NCI-H2171 treated with DMSO at 0.1 percent for 48 hours (cell line): Measurements from ENCODE around the gene ACSM6.
A peak's percentile ranks its signal among the peaks of the same experiment; 100 is the strongest.

Source experiments
- DNase-seq: peaks from one replicate; lab custom pipeline; 2025; lab: John Stamatoyannopoulos, UW

The ACSM6 gene

DNA sequence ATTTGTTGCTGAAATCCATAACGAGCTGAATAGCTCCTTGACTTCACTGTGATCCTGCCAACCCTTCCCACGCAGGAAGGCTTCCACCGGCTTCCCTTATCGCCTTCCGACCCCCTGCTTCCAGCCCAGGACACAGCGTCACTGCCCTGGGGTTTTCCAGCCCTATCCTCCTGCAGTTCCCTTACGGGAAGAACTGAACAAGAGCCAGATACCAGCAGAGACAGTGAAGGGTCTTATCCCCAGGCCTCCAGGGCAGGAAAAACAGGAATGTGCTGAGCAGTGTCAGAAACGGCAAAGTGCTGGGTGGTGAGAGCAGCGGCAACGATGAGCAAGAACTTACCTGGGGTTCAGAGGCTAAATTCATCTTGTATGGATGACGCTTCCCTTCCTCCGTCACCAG is 74.4 kb downstream of the ACSM6 start:
- DNase-seq, result no peak

DNA sequence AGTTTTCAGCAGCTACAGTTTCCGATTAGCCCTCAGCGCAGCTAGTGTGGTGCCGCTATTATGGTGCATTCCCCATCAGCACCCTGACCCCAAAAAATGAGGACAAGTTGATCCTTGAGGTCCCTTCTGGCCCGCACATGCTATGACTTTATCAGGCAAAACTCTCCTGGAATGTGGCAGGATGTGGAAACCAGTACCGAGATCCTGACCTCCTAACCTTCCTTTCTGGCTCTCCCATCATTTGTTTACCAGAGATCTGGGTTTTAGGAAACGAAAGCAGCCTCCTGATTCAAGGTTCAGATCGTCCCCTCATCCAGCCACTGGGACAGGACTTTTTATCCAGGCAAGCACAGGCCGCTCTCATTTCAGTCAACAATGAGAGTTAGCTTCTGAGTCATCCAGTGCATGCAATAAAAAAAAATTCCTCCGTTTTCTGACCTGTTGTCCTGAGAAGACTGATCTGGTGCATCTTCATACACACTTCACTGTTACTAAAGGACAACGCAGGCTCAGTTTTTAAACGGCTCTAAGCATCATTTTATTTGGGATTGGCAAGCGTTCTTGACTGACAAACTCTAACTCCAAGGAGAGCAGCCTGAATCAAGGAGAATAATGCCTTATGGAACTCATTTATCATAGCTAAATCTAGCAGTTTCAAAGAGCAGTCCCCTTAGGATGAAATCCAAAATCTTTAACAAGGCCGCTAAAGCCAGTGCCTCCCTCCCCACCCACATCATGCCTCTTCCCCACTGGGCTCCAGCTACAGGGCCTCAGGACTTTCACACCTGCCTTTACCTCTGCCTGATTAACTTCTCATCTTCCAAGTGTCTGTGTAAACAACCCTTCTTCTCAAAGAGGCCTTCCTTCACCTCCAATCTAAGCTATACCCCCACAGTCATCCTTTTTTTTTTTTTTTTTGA is 79.6 kb downstream of the ACSM6 start:
- DNase-seq, result no peak

DNA sequence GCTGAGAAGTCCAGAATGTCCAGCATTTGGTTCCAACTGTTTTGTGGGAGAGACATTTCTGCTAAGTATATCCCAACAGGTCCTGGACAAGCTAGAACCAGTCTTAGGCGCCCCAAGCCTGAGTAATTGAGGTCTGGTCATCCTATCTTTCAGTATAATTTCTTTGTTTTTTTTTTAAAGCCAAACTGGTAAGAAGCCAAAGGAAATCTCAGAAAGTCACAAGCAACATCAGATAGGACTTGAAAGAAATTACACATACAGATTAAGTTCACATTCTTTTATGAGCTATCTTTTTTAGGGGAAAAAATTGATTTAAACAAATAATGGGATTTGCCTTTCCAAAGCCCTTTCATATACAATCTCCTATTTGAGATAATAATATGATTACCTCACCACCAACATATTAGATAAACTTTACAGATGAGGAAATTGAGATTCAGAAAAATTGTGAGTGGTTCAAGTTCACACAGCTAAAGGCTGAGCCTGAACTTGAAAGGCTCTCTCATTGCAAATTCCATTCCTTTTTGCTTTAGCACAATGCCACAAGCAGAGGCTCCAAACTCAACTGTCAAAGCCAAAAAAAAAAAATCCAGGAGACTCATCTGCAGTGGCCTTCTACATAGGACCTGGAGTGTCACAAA is 81.8 kb downstream of the ACSM6 start:
- no peak for DNase-seq

DNA sequence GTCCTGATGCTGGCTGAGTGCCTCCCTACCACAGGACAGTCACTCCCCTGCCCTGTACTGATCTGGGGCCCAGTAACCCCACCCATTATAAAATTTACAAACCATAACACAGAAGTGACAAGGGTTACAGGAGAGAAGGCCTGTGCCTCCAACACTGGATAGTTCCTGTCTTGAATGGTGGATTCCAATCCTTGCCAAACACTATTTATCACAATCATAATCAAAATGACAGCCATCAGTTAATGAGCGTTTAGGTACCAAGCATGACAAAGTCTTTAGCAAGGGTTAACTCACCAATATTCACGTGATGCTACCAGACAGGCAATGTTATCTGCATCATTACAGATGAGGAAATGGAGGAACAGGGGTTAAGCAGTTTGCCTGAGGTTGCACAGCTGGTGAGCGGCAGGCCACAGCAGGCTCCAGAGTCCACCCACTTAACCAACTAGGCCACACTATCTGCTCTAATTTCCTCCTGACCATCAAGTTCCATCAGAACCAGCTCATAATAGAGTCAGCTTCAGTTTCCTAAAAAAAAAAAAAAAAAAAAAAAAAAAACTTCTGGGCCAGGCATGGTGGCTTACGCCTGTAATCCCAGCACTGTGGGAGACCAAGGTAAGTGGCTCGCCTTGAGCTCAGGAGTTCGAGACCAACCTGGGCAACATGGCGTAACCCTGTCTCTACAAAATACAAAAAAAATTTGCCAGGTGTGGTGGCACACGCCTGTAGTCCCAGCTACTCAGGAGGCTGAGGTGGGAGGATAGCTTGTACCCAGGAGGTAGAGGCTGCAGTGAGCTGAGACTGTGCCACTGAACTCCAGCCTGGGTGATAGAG is 82.5 kb downstream of the ACSM6 start:
- DNase-seq, result no peak

DNA sequence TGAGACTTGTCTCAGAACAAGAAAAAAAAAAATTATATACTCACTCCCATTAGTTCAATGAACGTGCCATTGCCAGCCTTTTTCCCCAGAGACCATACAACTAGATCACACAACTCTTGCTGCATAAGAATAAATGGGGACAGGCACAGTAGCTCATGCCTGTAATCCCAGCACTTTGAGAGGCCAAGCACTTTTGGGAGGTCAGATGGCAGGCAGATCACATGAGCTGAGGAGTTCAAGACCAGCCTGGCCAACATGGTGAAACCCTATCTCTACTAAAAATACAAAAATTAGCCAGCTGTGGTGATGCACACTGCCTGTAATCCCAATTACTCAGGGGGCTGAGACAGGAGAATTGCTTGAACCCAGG is 83.1 kb downstream of the ACSM6 start:
- peak; percentile 31 for DNase-seq

DNA sequence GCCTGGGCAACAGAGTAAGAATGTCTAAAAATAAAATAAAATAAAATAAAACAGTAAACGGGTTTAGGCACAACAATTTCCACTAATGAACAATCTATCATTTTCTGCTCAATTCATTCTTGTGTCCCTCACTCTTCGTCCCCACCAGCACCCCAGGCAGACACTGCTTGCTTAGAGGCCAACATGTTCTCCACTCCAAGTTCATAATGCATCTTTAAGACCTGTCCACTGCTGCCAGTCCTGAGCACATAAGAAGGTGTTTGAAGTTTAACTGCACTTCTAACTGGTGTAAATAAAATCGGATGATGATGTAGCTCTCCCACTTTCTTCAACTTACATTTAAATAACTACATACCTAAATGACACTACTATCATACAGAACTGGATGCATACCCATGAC is 83.6 kb downstream of the ACSM6 start:
- no peak for DNase-seq
